Activated CD4-positive, alpha-beta memory T cell treated with anti-CD3 and anti-CD28 coated beads for 36 hours (primary cell): ENCODE results near the gene RB1. TPM values are rescaled to one million over a fixed set of nuclear protein-coding genes. Genes with fewer than 3 reads are reported as not detected.
"Not testable (repeated sequence)": the region's sequence is repeated elsewhere in the genome, so short reads cannot be mapped to it uniquely, and the experiment has no call there.

Experiments
- CTCF ChIA-PET: fragments of 350-600 bp; sonication (Branson Sonifier 250); formaldehyde crosslinking; loops from one replicate; lab custom pipeline; 2021; ENCODE audit warnings: antibody characterized with exemption, inconsistent platforms; lab: Charles Lee
- POLR2A ChIA-PET: fragments of 350-600 bp; sonication (Branson Sonifier 250); formaldehyde crosslinking; loops from one replicate; lab custom pipeline; 2021; ENCODE audit warnings: antibody characterized with exemption; lab: Charles Lee
- DNase-seq: peaks from one replicate; pipeline ENCODE4 v3.0.0-alpha.2; 2020
- H3K27ac Mint-ChIP-seq: one replicate; pipeline ENCODE4 v1.8.0; 2021; ENCODE audit warnings: mixed read lengths
- H3K27me3 Mint-ChIP-seq: one replicate; pipeline ENCODE4 v1.8.0; 2021; ENCODE audit warnings: mixed read lengths
- H3K36me3 Mint-ChIP-seq: one replicate; pipeline ENCODE4 v1.8.0; 2021; ENCODE audit warnings: mixed read lengths
- H3K4me1 Mint-ChIP-seq: one replicate; pipeline ENCODE4 v1.8.0; 2021; ENCODE audit warnings: low read depth, mixed read lengths
- H3K4me3 Mint-ChIP-seq: one replicate; pipeline ENCODE4 v1.8.0; 2021; ENCODE audit warnings: mild to moderate bottlenecking, mixed read lengths
- H3K9me3 Mint-ChIP-seq: one replicate; pipeline ENCODE4 v1.8.0; 2021; ENCODE audit warnings: mixed read lengths
- intact Hi-C: fragments of 100-400 bp; cut with micrococcal nuclease; formaldehyde crosslinking; loops from one replicate; pipeline ENCODE4 v1.15.1; 2023
- total RNA-seq, 2 experiments: library from RNA; stranded (reverse); gene quantifications; one replicate each; pipeline ENCODE4 v1.2.3, GENCODE V29; 2021

Gene RB1
- total RNA-seq, 2 experiments from 2014 or later = 26.5 to 28.8 TPM

GRCh38 chr13:48319531-48320398, 16.2 kb downstream of the RB1 start:
- Mint-ChIP-seq H3K4me1 (peaks cover 28% of the 10 kb centered on the region), H3K36me3 (peaks cover 23% of the 10 kb centered on the region), H3K9me3 (peaks cover 10% of the 10 kb centered on the region), H3K4me3 (peak overlapping the region; percentile 64), H3K27ac (no peak overlapping the region), H3K27me3 (no peaks in the 10 kb centered on the region)
- intact Hi-C loops = no loop called here
- ChIA-PET POLR2A (interaction anchor here (1.0 kb wide), 1 partner anchor 17 kb away, joined by 3 read pairs; no protein-coding TSS in a partner anchor), CTCF (interaction anchor here (1.3 kb wide), 1 partner anchor 260 kb away, joined by 4 read pairs; no protein-coding TSS in a partner anchor)
- no peak for DNase-seq

DNA sequence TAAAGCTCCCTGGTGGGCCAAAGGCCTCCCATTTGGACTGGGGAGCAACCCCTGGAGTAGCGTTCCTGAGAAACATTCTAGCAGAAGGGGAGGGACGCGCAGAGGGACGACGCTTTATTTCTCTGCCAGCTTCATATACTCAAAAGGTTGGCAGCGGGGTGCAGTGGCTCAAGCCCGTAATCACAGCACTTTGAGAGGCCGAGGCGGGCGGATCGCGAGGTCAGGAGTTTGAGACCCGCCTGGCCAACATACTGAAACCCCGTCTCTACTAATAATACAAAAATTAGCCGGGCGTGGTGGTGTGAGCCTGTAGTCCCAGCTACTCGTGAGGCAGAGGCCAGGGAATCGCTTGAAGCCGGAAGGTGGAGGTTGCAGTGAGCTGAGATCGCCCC, 16.8 kb downstream of the RB1 start:
- H3K4me3 Mint-ChIP-seq = peak overlapping the region; percentile 64
- H3K4me1 Mint-ChIP-seq = peaks cover 28% of the 10 kb centered on the region
- H3K27me3 Mint-ChIP-seq = no peaks in the 10 kb centered on the region
- peaks cover 10% of the 10 kb centered on the region for H3K9me3 Mint-ChIP-seq
- DNase-seq = no peak
- ChIA-PET POLR2A (interaction anchor here (1.0 kb wide), 1 partner anchor 18 kb away, joined by 3 read pairs; no protein-coding TSS in a partner anchor), CTCF (interaction anchor here (1.3 kb wide), 1 partner anchor 259 kb away, joined by 4 read pairs; no protein-coding TSS in a partner anchor)
- H3K27ac Mint-ChIP-seq = no peak overlapping the region
- H3K36me3 Mint-ChIP-seq = peaks cover 23% of the 10 kb centered on the region
- intact Hi-C loops = no loop called here

GRCh38 chr13:48320891-48321510, 17.4 kb downstream of the RB1 start:
- intact Hi-C loops = no loop called here
- POLR2A ChIA-PET = interaction anchor here (1.0 kb wide), 1 partner anchor 18 kb away, joined by 3 read pairs; no protein-coding TSS in a partner anchor

GRCh38 chr13:48322294-48322693, 18.7 kb downstream of the RB1 start:
- ChIA-PET POLR2A (no interaction called here), CTCF (no interaction called here)
- peaks cover 23% of the 10 kb centered on the region for H3K4me1 Mint-ChIP-seq
- DNase-seq = no peak
- intact Hi-C loops = no loop called here
- H3K4me3 Mint-ChIP-seq = no peak overlapping the region
- H3K9me3 Mint-ChIP-seq = peaks cover 10% of the 10 kb centered on the region
- peaks cover 23% of the 10 kb centered on the region for H3K36me3 Mint-ChIP-seq
- H3K27me3 Mint-ChIP-seq = no peaks in the 10 kb centered on the region
- no peak overlapping the region for H3K27ac Mint-ChIP-seq

More at GRCh38 chr13:48320891-48321510, 17.4 kb downstream of the RB1 start:
- peaks cover 23% of the 10 kb centered on the region for H3K4me1 Mint-ChIP-seq
- H3K9me3 Mint-ChIP-seq = peaks cover 10% of the 10 kb centered on the region
- peak overlapping the region; percentile 64 for H3K4me3 Mint-ChIP-seq
- CTCF ChIA-PET = interaction anchor here (1.3 kb wide), 1 partner anchor 259 kb away, joined by 4 read pairs; no protein-coding TSS in a partner anchor
- peaks cover 23% of the 10 kb centered on the region for H3K36me3 Mint-ChIP-seq
- no peak for DNase-seq
- H3K27me3 Mint-ChIP-seq = no peaks in the 10 kb centered on the region
- H3K27ac Mint-ChIP-seq = no peak overlapping the region

GRCh38 chr13:48333976-48334375, 30.4 kb downstream of the RB1 start:
- Mint-ChIP-seq H3K27ac (no peak overlapping the region), H3K4me3 (no peak overlapping the region), H3K4me1 (peaks cover 5% of the 10 kb centered on the region), H3K9me3 (peaks cover 4% of the 10 kb centered on the region), H3K36me3 (peaks cover 10% of the 10 kb centered on the region), H3K27me3 (no peaks in the 10 kb centered on the region)
- no peak for DNase-seq
- intact Hi-C loops = loop anchor here (1.0 kb wide), 2 partner anchors 246 to 435 kb away; no protein-coding TSS in a partner anchor
- ChIA-PET CTCF (interaction anchor here (0.6 to 5.9 kb wide), 30 partner anchors 10 to 439 kb away, joined by 3 to 189 read pairs (median 4); partner anchors contain the start of genes LPAR6 and MED4), POLR2A (interaction anchor here (0.6 kb wide), 1 partner anchor 47 kb away, joined by 3 read pairs; no protein-coding TSS in a partner anchor)

DNA sequence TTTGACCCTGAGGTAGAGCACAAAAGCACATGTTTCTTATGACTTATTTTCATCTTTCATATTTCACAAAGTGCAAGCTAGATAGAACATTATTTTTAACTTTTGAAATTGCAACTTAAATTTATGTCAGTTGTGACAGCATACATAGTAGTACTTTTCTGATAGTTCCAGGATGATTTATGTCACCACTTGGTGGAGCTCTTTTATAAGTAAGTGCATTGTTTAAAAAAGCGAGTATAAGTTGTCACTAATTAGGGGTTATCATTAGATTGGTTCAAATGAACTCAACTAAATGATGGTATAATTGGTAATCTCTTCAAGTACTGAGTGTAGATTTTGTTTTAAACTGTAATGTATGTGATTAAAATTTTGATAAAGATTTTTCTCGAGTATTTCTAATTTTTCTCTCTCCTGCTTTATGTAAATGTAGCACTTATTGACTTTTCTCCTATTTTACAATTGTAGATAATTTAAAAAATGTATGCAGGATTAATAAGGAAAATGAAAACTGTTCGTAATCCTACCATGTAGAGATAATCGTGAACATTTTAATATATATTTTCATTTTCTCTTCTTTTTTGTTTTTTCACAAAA, 31.1 kb downstream of the RB1 start:
- DNase-seq = no peak
- intact Hi-C loops = loop anchor here (1.0 kb wide), 2 partner anchors 246 to 435 kb away; no protein-coding TSS in a partner anchor
- Mint-ChIP-seq H3K4me1 (peaks cover 5% of the 10 kb centered on the region), H3K27me3 (no peaks in the 10 kb centered on the region), H3K36me3 (peaks cover 8% of the 10 kb centered on the region), H3K4me3 (no peak overlapping the region), H3K27ac (no peak overlapping the region), H3K9me3 (peaks cover 5% of the 10 kb centered on the region)
- CTCF ChIA-PET = interaction anchor here (0.6 to 5.9 kb wide), 30 partner anchors 9 to 438 kb away, joined by 3 to 189 read pairs (median 4); partner anchors contain the start of gene LPAR6
- POLR2A ChIA-PET = no interaction called here

GRCh38 chr13:48339198-48339597, 35.6 kb downstream of the RB1 start:
- H3K9me3 Mint-ChIP-seq, H3K27me3 Mint-ChIP-seq, H3K27ac Mint-ChIP-seq, H3K4me3 Mint-ChIP-seq, DNase-seq, H3K4me1 Mint-ChIP-seq, intact Hi-C loops, CTCF ChIA-PET, POLR2A ChIA-PET: not testable (repeated sequence)
- H3K36me3 Mint-ChIP-seq = peaks cover 15% of the 10 kb centered on the region

- CTCF ChIA-PET = no interaction called here
- peak; percentile 7 for DNase-seq
- no peak overlapping the region for H3K27ac Mint-ChIP-seq
- POLR2A ChIA-PET = no interaction called here
- H3K4me1 Mint-ChIP-seq = no peaks in the 10 kb centered on the region
- no peaks in the 10 kb centered on the region for H3K9me3 Mint-ChIP-seq
- H3K27me3 Mint-ChIP-seq = no peaks in the 10 kb centered on the region
- intact Hi-C loops = no loop called here
- H3K36me3 Mint-ChIP-seq = peaks cover 22% of the 10 kb centered on the region
- no peak overlapping the region for H3K4me3 Mint-ChIP-seq
Measured at GRCh38 chr13:48344264-48344663, 40.7 kb downstream of the RB1 start.

DNA sequence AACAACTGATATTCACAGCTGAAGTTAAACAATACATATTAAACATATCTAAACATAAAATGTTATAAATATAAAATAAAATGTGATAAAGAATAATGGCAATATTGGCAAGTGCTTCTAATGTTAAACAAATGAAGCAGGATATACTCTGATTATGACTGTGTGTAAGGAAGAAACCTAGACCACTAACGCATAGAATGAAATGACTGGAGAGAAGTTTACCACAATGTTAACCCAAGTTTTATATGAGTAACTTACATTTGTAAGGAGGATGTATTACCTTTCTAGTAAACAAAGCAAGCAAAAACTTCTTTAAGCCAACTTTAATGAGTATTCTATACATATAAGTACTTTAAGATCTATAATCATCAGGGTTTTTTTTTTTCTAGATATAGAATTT, 43.0 kb downstream of the RB1 start:
- Mint-ChIP-seq H3K4me3 (no peak overlapping the region), H3K27ac (no peak overlapping the region), H3K27me3 (no peaks in the 10 kb centered on the region), H3K9me3 (peaks cover 6% of the 10 kb centered on the region), H3K36me3 (peaks cover 38% of the 10 kb centered on the region), H3K4me1 (no peaks in the 10 kb centered on the region)
- DNase-seq = no peak
- POLR2A ChIA-PET = interaction anchor here (0.6 kb wide), 1 partner anchor 111 kb away, joined by 3 read pairs; no protein-coding TSS in a partner anchor
- intact Hi-C loops = no loop called here
- CTCF ChIA-PET = no interaction called here

- Mint-ChIP-seq H3K27me3 (no peaks in the 10 kb centered on the region), H3K36me3 (peaks cover 59% of the 10 kb centered on the region)
Measured at GRCh38 chr13:48349525-48349924, 46.0 kb downstream of the RB1 start.

GRCh38 chr13:48353590-48353989, 50.0 kb downstream of the RB1 start:
- H3K4me1 Mint-ChIP-seq = no peaks in the 10 kb centered on the region
- H3K27ac Mint-ChIP-seq = no peak overlapping the region
- POLR2A ChIA-PET = no interaction called here
- no peak overlapping the region for H3K4me3 Mint-ChIP-seq
- H3K36me3 Mint-ChIP-seq = peaks cover 60% of the 10 kb centered on the region
- no peaks in the 10 kb centered on the region for H3K27me3 Mint-ChIP-seq
- intact Hi-C loops = no loop called here
- DNase-seq = no peak
- H3K9me3 Mint-ChIP-seq = peaks cover 41% of the 10 kb centered on the region
- CTCF ChIA-PET = no interaction called here

More at GRCh38 chr13:48349525-48349924, 46.0 kb downstream of the RB1 start:
- no peak overlapping the region for H3K27ac Mint-ChIP-seq
- intact Hi-C loops = no loop called here
- ChIA-PET CTCF (no interaction called here), POLR2A (no interaction called here)
- H3K4me3 Mint-ChIP-seq = no peak overlapping the region
- H3K9me3 Mint-ChIP-seq = peaks cover 31% of the 10 kb centered on the region
- H3K4me1 Mint-ChIP-seq = no peaks in the 10 kb centered on the region
- no peak for DNase-seq
